ENCODE measurements around the gene INTS6.

The INTS6 gene

DNA sequence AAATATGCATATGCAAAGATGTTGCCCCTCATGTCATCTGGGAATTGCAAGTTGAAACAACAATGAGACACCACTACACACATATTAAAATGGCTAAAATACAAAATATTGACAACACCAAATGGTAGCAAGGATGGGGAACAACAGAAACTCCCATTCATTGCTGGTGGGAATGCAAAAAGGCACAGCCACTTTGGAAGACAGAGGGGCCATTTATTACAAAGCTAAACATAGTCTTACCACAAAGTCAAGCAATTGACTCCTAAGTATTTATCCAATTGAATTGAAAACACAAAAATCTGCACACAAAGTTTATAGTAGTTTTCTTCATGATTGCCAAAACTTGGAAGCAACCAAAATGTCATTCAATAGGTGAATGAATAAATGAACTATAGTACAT lies 119.4 kb downstream of the INTS6 start:
- DNase-seq (ENCODE audit: extremely low spot score), result no peak
- POLR2A ChIA-PET, result no interaction called here
- TF ChIP-seq, protein P1, sequence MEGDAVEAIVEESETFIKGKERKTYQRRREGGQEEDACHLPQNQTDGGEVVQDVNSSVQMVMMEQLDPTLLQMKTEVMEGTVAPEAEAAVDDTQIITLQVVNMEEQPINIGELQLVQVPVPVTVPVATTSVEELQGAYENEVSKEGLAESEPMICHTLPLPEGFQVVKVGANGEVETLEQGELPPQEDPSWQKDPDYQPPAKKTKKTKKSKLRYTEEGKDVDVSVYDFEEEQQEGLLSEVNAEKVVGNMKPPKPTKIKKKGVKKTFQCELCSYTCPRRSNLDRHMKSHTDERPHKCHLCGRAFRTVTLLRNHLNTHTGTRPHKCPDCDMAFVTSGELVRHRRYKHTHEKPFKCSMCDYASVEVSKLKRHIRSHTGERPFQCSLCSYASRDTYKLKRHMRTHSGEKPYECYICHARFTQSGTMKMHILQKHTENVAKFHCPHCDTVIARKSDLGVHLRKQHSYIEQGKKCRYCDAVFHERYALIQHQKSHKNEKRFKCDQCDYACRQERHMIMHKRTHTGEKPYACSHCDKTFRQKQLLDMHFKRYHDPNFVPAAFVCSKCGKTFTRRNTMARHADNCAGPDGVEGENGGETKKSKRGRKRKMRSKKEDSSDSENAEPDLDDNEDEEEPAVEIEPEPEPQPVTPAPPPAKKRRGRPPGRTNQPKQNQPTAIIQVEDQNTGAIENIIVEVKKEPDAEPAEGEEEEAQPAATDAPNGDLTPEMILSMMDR (IDR thresholded peaks at IDR 0.05; ENCODE audit: control extremely low read depth, extremely low read depth, low read depth, missing control alignments), result no peak
- CTCF ChIA-PET, result no interaction called here

DNA sequence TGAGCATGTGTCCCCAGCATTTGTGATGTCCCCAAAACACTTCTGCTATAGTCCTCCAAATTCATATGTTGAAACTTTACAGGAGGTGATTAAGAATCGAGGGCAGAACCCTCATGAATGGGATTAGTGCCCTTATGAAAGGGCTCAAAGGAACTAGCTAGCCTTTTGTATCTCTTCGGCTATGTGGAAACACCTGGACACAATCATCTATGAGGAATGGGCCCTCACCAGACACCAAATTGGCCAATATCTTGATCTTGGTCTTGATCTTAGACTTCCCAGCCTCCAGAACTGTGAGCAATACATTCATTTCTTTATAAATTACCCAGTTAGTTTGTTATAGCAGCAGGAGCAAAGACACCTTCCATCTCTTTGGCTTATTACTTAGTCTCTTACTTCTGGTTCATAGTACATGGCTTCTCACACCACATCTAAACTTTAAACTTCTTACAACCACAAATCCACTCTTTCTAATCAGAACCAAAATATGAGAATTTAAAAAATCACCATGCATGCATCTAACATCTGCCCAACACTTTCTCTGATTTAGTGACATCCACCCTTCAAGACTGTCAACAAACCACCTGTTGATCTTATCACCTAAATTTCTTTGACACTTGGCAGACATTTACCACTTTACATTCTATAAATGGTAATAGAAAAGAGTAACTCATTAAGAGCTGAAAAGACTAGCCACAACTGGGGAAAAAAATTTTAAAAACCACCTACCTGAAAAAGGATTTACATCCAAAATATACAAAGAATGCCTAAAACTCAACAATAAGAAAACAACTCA lies 120.1 kb downstream of the INTS6 start:
- TF ChIP-seq, protein P1 (IDR thresholded peaks at IDR 0.05; ENCODE audit: control extremely low read depth, extremely low read depth, low read depth, missing control alignments), result no peak
- no peak for DNase-seq (ENCODE audit: extremely low spot score)
- ChIA-PET POLR2A (no interaction called here), CTCF (interaction anchor here (1.9 to 4.0 kb wide), 2 partner anchors 12 to 46 kb away, joined by 8 to 17 read pairs; no protein-coding TSS in a partner anchor)

DNA sequence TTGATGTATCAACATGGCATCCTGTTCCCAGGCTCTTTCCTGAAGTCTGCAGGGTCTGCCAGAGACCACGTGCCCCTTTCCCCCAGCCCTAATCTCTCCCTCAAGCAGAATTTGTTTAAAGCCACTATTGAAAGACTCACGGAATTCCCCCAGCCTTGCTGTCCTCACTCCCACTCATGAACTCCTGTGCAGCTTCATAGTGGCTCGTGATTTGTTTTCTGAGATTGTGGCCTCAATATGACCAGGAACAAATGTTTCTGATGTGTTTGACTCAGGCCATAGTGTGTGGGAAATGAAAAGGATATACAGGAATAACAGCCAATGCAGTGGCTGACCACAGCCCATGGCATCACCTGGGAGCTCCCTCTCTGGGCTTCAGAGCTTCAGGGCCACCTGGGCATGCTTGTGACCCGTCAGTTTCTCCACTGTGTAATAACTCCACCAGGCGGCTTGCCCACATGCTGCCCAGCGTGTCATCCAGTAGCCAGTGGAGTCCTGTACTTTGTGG lies 121.4 kb downstream of the INTS6 start:
- TF ChIP-seq, protein P1 (IDR thresholded peaks at IDR 0.05; ENCODE audit: control extremely low read depth, extremely low read depth, low read depth, missing control alignments), result no peak
- ChIA-PET POLR2A (interaction anchor here (0.7 kb wide), 1 partner anchor 207 kb away, joined by 5 read pairs; no protein-coding TSS in a partner anchor), CTCF (interaction anchor here (1.0 to 4.0 kb wide), 7 partner anchors 9 to 206 kb away, joined by 3 to 17 read pairs (median 4); no protein-coding TSS in a partner anchor)
- peak; percentile 56 for DNase-seq (ENCODE audit: extremely low spot score)

DNA sequence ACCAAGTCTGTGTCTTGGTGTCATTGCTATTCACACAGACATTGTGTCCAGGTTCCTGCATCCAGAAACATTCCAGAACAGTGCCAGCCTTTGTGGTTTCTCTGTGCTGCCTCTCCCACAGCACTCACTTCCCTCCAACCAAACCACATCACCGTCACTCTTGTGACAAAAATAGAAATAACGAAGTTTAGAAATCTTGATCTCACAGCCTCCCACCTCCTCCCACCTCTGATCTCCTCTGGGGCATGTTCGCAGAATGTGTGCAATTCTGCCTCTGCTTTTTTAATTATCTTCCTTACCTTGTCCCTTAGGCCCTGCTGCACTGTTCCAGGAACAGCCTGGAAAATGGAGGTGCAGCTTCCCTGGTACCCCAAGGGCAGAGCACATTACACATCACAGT lies 122.0 kb downstream of the INTS6 start:
- POLR2A ChIA-PET, result interaction anchor here (0.7 kb wide), 1 partner anchor 208 kb away, joined by 5 read pairs; no protein-coding TSS in a partner anchor
- CTCF ChIA-PET, result interaction anchor here (1.4 to 4.0 kb wide), 7 partner anchors 10 to 206 kb away, joined by 3 to 17 read pairs (median 7); no protein-coding TSS in a partner anchor
- peak; percentile 41 for DNase-seq (ENCODE audit: extremely low spot score)
- TF ChIP-seq, protein P1 (IDR thresholded peaks at IDR 0.05; ENCODE audit: control extremely low read depth, extremely low read depth, low read depth, missing control alignments), result no peak

DNA sequence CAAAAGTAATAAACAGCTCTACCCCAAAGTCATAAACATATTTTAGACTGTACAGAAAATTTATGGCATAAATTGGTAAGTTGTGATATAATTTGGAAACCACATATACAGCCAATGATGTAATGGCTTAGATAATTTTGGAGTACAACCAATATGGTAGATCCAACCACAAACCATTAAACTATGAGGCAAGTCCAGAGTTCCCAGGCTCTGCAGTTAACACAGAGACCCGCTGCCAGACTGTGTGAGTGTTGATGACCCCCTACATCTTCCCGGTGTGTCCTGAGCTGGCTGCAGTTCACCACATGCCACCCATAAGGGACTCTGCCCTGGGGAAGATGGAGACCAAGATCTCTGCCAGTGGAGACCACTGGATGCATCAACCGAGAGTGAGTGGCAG lies 123.2 kb downstream of the INTS6 start:
- TF ChIP-seq, protein P1 (IDR thresholded peaks at IDR 0.05; ENCODE audit: control extremely low read depth, extremely low read depth, low read depth, missing control alignments), result no peak
- ChIA-PET CTCF (interaction anchor here (0.9 to 4.0 kb wide), 5 partner anchors 11 to 471 kb away, joined by 3 to 17 read pairs (median 4); no protein-coding TSS in a partner anchor), POLR2A (no interaction called here)
- DNase-seq (ENCODE audit: extremely low spot score), result no peak

DNA sequence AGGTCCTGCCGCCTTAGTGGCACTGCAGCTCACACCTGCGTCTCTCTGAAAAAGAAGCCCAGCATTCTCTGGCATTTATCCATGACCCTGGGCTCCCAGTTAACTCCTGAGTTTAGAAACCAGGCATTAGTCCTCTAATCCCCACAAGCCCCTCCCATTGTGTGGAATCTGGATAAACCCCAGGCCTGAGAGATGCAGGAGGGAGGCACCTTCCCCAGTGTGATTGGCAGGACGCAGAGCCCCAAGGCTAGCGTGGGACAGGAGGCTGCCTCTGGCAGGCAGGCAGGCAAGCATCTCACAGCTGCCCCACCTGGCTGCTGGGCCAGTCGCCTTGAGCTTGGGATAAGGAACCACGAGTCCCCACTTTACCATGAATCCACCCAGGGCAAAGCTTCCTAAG lies 124.3 kb downstream of the INTS6 start:
- no peak for DNase-seq (ENCODE audit: extremely low spot score)
- ChIA-PET POLR2A (no interaction called here), CTCF (interaction anchor here (1.1 to 2.1 kb wide), 2 partner anchors 9 to 203 kb away, joined by 3 to 7 read pairs; no protein-coding TSS in a partner anchor)
- TF ChIP-seq, protein P1 (IDR thresholded peaks at IDR 0.05; ENCODE audit: control extremely low read depth, extremely low read depth, low read depth, missing control alignments), result no peak

All from GM10248 (cell line).